Sciatic nerve (tissue), 2 donors: ENCODE measurements around the gene CPS1. TPM values are rescaled to one million over a fixed set of nuclear protein-coding genes. Genes with fewer than 3 reads are reported as not detected.

Experiments
- ATAC-seq: fragments of 200-7000 bp; cut with Tn5 transposase; one replicate; pipeline ENCODE4 v1.9.1; 2020; ENCODE audit warnings: mild to moderate bottlenecking, moderate library complexity
- DNase-seq: peaks from one replicate; pipeline ENCODE4 v3.0.0-alpha.2; 2020; ENCODE audit warnings: low spot score
- intact Hi-C: fragments of 100-400 bp; cut with DNase I; formaldehyde crosslinking; loops from one replicate; pipeline ENCODE4 v1.14.2; 2022
- total RNA-seq: library from RNA; stranded (reverse); fragmentation: NEBNext Ultra II Directional; extraction: Animal tissue kit (Norgen Biotek cat#: 25700); gene quantifications from one replicate; pipeline ENCODE4 v1.2.1, GENCODE V29; 2021
- donor health status: DM: no; HTN: no; CAD: no.
- donor health status: DM: no; HTN: no; CAD: no.

The CPS1 gene
- 6.9 TPM for total RNA-seq

DNA sequence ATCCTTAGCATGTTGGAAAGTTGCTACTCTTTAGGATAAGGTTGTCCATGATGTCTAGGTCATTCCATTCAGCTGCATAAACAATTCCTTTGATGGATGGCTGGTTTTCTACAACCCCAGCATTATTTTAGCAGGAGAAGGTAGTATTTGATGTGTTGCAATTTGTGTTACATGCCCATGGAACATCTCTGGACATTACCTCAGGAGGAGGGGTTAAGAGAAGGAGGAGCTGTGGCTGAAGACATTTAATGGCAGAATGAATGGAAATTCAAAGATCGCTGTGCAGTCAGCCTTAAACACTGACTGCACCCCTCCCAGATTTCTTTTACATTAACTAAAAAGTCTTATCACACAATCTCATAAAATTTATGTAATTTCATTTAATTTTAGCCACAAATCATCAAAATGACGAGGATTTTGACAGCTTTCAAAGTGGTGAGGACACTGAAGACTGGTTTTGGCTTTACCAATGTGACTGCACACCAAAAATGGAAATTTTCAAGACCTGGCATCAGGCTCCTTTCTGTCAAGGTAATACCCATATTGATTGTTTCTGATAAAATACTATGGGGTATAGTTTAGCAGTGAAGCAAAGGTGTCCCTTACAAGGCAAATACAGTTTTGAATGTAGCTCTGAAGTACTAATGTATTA lies at the start of gene CPS1:
Gene CPS1, plus strand, starts transcription at position 271 of the 652 bp plus-strand sequence. Its CDS starts 135 bp downstream, at position 406.
- ATAC-seq (no peak), DNase-seq (no peak)
- intact Hi-C loops = no loop called here

- DNase-seq (no peak), ATAC-seq (no peak)
- intact Hi-C loops = no loop called here
These were observed 40.5 kb upstream of the CPS1 start for GRCh38 chr2:210515911-210516310.

DNA sequence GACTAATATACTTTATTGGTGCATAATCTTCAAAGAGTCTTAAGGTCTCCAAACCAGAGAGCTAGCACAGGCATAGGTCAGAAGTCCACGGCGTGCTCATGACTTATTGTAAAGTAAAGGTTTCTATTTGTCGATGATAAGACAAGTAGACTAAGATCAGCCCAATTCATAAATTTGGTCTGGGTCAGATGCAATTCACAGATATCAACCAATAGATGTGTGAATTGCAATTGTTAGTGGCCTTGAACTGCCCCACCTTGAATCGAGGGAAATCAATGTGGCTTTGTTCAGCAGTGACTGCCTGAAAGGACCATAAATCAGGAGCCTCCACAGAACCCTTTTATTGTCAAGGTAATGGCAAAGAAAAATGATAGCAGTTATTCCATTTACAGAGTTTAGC lies 39.1 kb upstream of the CPS1 start:
- intact Hi-C loops = no loop called here
- DNase-seq (no peak), ATAC-seq (no peak)

DNA sequence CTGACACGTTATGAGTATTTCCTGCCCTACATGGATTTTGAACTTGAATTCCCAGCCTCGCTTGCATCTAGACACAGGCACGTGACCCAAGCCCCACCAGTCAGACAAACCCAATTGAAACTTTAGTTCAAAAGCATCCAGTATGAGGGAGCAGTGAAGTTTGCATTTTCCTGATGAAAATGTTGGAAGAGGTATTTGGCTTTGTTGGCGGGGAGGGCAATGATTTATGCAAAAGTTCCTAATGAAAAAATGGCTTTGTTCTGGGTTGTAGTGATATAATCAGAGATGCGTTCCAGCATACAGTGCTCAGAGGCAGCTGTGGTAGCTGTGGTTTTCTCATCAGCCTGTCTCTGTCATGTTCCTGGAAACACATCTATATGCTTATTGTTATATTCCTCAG lies 36.8 kb upstream of the CPS1 start:
- intact Hi-C loops = no loop called here
- ATAC-seq = no peak
- DNase-seq = no peak

GRCh38 chr2:210522399-210522798 lies 34.0 kb upstream of the CPS1 start:
- no peak for DNase-seq
- ATAC-seq = no peak
- intact Hi-C loops = no loop called here

- intact Hi-C loops = no loop called here
- no peak for ATAC-seq
- DNase-seq = no peak
These were observed 32.6 kb upstream of the CPS1 start for GRCh38 chr2:210523650-210524289.

GRCh38 chr2:210524533-210524932 lies 31.9 kb upstream of the CPS1 start:
- no peak for DNase-seq
- no peak for ATAC-seq
- intact Hi-C loops = no loop called here

- ATAC-seq (no peak), DNase-seq (no peak)
- intact Hi-C loops = no loop called here
These were observed 29.1 kb upstream of the CPS1 start for GRCh38 chr2:210527286-210527685.

GRCh38 chr2:210528716-210529115 lies 27.7 kb upstream of the CPS1 start:
- DNase-seq (no peak), ATAC-seq (no peak)
- intact Hi-C loops = no loop called here

GRCh38 chr2:210531050-210531449 lies 25.3 kb upstream of the CPS1 start:
- intact Hi-C loops = no loop called here

DNA sequence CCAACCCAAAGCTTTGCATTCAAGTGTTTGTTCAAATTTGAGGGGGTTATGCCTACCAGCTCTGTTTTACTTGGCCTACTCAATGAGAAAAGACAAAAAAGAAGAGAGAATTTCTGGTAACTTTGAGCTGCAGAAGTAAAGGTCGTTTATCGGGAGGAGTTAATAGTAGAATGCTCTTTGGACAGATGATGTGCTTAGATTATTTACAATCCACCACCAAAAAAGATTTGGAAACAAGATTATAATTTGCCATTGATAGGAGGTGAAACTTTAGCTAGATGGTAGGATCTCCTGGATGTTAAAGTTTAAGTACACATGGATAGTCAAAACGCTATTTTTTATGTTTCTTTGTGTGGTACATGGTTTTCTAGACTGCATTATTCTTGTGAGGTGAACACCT lies 24.9 kb upstream of the CPS1 start:
- intact Hi-C loops = no loop called here
- ATAC-seq (no peak), DNase-seq (no peak)

More at GRCh38 chr2:210531050-210531449, 25.3 kb upstream of the CPS1 start:
- DNase-seq = no peak
- no peak for ATAC-seq

GRCh38 chr2:210533389-210533788 lies 23.0 kb upstream of the CPS1 start:
- ATAC-seq = no peak
- no peak for DNase-seq
- intact Hi-C loops = no loop called here

GRCh38 chr2:210534879-210535278 lies 21.5 kb upstream of the CPS1 start:
- DNase-seq (no peak), ATAC-seq (no peak)
- intact Hi-C loops = no loop called here

- DNase-seq (no peak), ATAC-seq (no peak)
- intact Hi-C loops = no loop called here
These were observed 19.3 kb upstream of the CPS1 start for GRCh38 chr2:210536973-210537650.

DNA sequence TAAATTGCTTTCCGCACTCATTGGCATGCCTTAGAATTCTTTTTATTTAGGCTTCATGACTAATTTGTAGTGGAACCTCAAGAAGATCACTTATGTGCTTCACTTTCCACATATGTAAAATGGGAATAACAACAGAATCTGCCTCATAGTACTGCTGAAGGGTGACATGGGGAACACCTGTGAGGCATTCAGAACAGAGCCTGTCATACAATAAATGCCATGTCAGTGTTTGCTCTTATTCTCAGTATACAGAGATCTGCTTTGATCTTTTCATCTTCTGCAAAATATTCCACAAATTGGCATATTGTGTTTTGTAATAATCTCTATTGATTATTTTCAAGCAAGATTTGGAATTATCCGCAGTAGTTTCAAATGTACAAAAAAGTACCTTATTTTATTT lies 17.4 kb upstream of the CPS1 start:
- intact Hi-C loops = no loop called here
- ATAC-seq (no peak), DNase-seq (no peak)

GRCh38 chr2:210539578-210540416 lies 16.6 kb upstream of the CPS1 start:
- ATAC-seq = no peak
- intact Hi-C loops = no loop called here
- no peak for DNase-seq

DNA sequence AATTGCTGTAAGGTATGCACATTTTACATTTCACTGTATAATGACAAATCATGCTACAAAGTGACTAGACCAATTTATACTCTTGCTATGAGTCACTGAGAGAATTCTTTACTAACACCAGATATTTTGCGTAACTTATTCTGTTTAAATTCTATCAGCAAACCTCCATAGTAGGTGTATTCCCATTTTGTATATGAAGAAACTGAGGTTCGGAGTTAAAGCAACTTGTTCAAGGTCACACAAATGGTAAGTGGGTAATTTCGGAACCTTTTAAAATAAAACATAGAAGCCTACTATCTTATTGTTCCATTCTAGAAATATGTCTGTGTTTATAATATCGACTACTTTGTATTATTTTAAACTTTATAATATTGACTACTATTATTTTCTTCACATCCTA lies 15.9 kb upstream of the CPS1 start:
- intact Hi-C loops = no loop called here
- DNase-seq = no peak
- no peak for ATAC-seq

GRCh38 chr2:210540900-210541289 lies 15.5 kb upstream of the CPS1 start:
- no peak for ATAC-seq
- DNase-seq = no peak
- intact Hi-C loops = no loop called here

DNA sequence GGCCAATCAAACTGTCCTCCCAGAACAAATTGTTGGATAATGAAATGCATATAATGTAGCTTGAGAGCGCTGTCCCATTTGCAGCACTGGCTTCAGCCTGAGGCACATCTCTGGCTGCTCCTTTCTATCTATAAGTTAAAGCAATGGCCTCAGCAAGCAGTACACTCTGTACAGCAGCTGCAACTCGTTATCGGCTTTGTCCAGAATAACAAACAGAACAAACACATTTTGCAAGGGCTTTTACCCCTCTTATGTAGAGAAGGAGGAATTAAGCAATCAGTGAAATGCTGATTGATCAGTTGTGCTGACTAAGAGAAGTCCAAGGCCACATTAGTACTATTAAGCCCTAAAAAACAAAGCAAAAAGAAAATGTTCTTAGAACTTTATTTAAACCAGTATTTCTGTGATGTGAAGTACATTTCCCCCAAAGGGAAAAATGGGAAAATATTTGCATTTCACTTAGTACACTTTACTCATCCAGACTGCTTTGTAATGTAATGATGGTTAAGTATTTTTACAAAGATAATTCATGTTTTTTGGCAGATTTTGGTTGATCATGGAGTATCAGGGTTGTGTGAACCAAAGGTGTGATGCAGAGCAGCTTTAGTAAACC lies 15.0 kb upstream of the CPS1 start:
- ATAC-seq (no peak), DNase-seq (no peak)
- intact Hi-C loops = no loop called here
